HEK293 (cell line): ENCODE data around the gene SMO.

Experiments
- CTCF ChIA-PET: fragments of 350-600 bp; formaldehyde crosslinking; extraction: SDS; loops from one replicate; lab custom pipeline; 2021; ENCODE audit warnings: antibody characterized with exemption; lab: Yijun Ruan, JAX
- POLR2A ChIA-PET: fragments of 300-600 bp; formaldehyde crosslinking; extraction: SDS; loops from one replicate; lab custom pipeline; 2020; ENCODE audit warnings: antibody characterized with exemption, inconsistent platforms; lab: Yijun Ruan, JAX
- H3K27ac ChIP-seq: fragments of 200-500 bp; sonication (Bioruptor generic); 2 replicates; pipeline ENCODE4 v1.5.1; 2014; ENCODE audit warnings: low read depth, low read length, control low read depth, inconsistent platforms; ENCODE audit errors: extremely low read depth
- H3K36me3 ChIP-seq, 2 experiments: fragments of 200-500 bp in 1 of 2; sonication (Bioruptor generic) in 1 of 2; 1 replicate in 1 of 2; 2 replicates in 1 of 2; pipeline ENCODE4 v1.5.1; 2014 to 2017; ENCODE audit warnings: inconsistent platforms in 2 of 2, low read length in 2 of 2; ENCODE audit not compliant: control insufficient read depth in 2 of 2, insufficient read depth in 1 of 2
- H3K4me1 ChIP-seq: fragments of 200-500 bp; sonication (Bioruptor generic); 2 replicates; pipeline ENCODE4 v1.5.1; 2014; ENCODE audit warnings: mild to moderate bottlenecking, low read length, inconsistent platforms; ENCODE audit not compliant: control insufficient read depth, insufficient read depth
- H3K4me3 ChIP-seq: 2 replicates; pipeline ENCODE4 v1.5.1; 2011; ENCODE audit warnings: low read depth, mild to moderate bottlenecking, control low read depth, low read length, moderate library complexity
- H3K9me3 ChIP-seq: fragments of 200-500 bp; sonication (Bioruptor generic); 2 replicates; pipeline ENCODE4 v1.5.1; 2014; ENCODE audit warnings: low read depth, low read length, inconsistent platforms; ENCODE audit not compliant: control insufficient read depth, insufficient read depth
- GLIS1 ChIP-seq: fragments of 450-650 bp; formaldehyde crosslinking; IDR thresholded peaks from 2 replicates; pipeline ENCODE4 v1.5.1; 2016; ENCODE audit warnings: missing biosample characterization, missing genetic modification characterization
- IKZF3 ChIP-seq: fragments of 450-650 bp; IDR thresholded peaks from 2 replicates; pipeline ENCODE4 v1.5.0; 2018; ENCODE audit warnings: missing biosample characterization, mild to moderate bottlenecking, missing genetic modification characterization, moderate library complexity
- SCRT1 ChIP-seq: fragments of 450-650 bp; formaldehyde crosslinking; IDR thresholded peaks from 2 replicates; pipeline ENCODE4 v1.5.1; 2016; ENCODE audit warnings: missing biosample characterization, missing genetic modification characterization, borderline replicate concordance
- SCRT2 ChIP-seq: fragments of 450-650 bp; formaldehyde crosslinking; IDR thresholded peaks from 2 replicates; pipeline ENCODE4 v1.5.1; 2016; ENCODE audit warnings: missing biosample characterization, missing genetic modification characterization
- YY1 ChIP-seq: fragments of 450-650 bp; formaldehyde crosslinking; IDR thresholded peaks from 2 replicates; pipeline ENCODE4 v1.5.1; 2018; ENCODE audit warnings: missing biosample characterization, missing genetic modification characterization
- ZNF121 ChIP-seq: fragments of 450-650 bp; formaldehyde crosslinking; IDR thresholded peaks from 2 replicates; pipeline ENCODE4 v1.5.1; 2016; ENCODE audit warnings: missing biosample characterization, missing genetic modification characterization
- ZNF138 ChIP-seq: fragments of 450-650 bp; formaldehyde crosslinking; IDR thresholded peaks from 2 replicates; pipeline ENCODE4 v1.5.1; 2016; ENCODE audit warnings: missing biosample characterization, missing genetic modification characterization, borderline replicate concordance
- ZNF157 ChIP-seq: fragments of 450-650 bp; formaldehyde crosslinking; IDR thresholded peaks from 2 replicates; pipeline ENCODE4 v1.5.1; 2016; ENCODE audit warnings: missing biosample characterization, missing genetic modification characterization
- ZNF169 ChIP-seq: fragments of 450-650 bp; formaldehyde crosslinking; IDR thresholded peaks from 2 replicates; pipeline ENCODE4 v1.5.1; 2016; ENCODE audit warnings: missing biosample characterization, missing genetic modification characterization
- ZNF175 ChIP-seq: fragments of 450-650 bp; formaldehyde crosslinking; IDR thresholded peaks from 2 replicates; pipeline ENCODE4 v1.5.1; 2016; ENCODE audit warnings: missing biosample characterization, missing genetic modification characterization
- ZNF221 ChIP-seq: fragments of 450-650 bp; formaldehyde crosslinking; IDR thresholded peaks from 2 replicates; pipeline ENCODE4 v1.5.1; 2017; ENCODE audit warnings: missing biosample characterization, missing genetic modification characterization, borderline replicate concordance
- ZNF266 ChIP-seq: fragments of 450-650 bp; formaldehyde crosslinking; IDR thresholded peaks from 2 replicates; pipeline ENCODE4 v1.5.1; 2016; ENCODE audit warnings: missing biosample characterization, missing genetic modification characterization, low read depth
- ZNF366 ChIP-seq: fragments of 450-650 bp; formaldehyde crosslinking; conservative IDR thresholded peaks from 2 replicates; pipeline ENCODE4 v1.5.1; 2016; ENCODE audit warnings: missing biosample characterization, missing genetic modification characterization
- ZNF391 ChIP-seq: fragments of 450-650 bp; formaldehyde crosslinking; IDR thresholded peaks from 2 replicates; pipeline ENCODE4 v1.5.1; 2016; ENCODE audit warnings: low read depth, missing biosample characterization, missing genetic modification characterization, borderline replicate concordance
- ZNF394 ChIP-seq: fragments of 450-650 bp; formaldehyde crosslinking; IDR thresholded peaks from 2 replicates; pipeline ENCODE4 v1.5.1; 2016; ENCODE audit warnings: missing biosample characterization, missing genetic modification characterization, mild to moderate bottlenecking, moderate library complexity, borderline replicate concordance
- ZNF514 ChIP-seq: fragments of 450-650 bp; formaldehyde crosslinking; IDR thresholded peaks from 2 replicates; pipeline ENCODE4 v1.5.1; 2016; ENCODE audit warnings: missing biosample characterization, missing genetic modification characterization
- ZNF585B ChIP-seq: fragments of 450-650 bp; formaldehyde crosslinking; IDR thresholded peaks from 2 replicates; pipeline ENCODE4 v1.5.1; 2016; ENCODE audit warnings: missing biosample characterization, missing genetic modification characterization
- ZNF600 ChIP-seq: fragments of 450-650 bp; formaldehyde crosslinking; IDR thresholded peaks from 2 replicates; pipeline ENCODE4 v1.5.1; 2016; ENCODE audit warnings: missing biosample characterization, missing genetic modification characterization
- ZNF777 ChIP-seq: fragments of 450-650 bp; formaldehyde crosslinking; IDR thresholded peaks from 2 replicates; pipeline ENCODE4 v1.5.1; 2017; ENCODE audit warnings: missing biosample characterization, missing genetic modification characterization, borderline replicate concordance
- TF ChIP-seq, protein P1 (sequence below): fragments of 450-650 bp; formaldehyde crosslinking; IDR thresholded peaks from 2 replicates; pipeline ENCODE4 v1.5.0; 2017; ENCODE audit warnings: missing biosample characterization, missing genetic modification characterization, borderline replicate concordance
- TF ChIP-seq, protein P2 (sequence below): fragments of 450-650 bp; formaldehyde crosslinking; IDR thresholded peaks from 2 replicates; pipeline ENCODE4 v1.5.1; 2016; ENCODE audit warnings: missing biosample characterization, missing genetic modification characterization
- TF ChIP-seq, protein P3 (sequence below): fragments of 450-650 bp; formaldehyde crosslinking; IDR thresholded peaks from 2 replicates; pipeline ENCODE4 v1.5.1; 2016; ENCODE audit warnings: missing biosample characterization, missing genetic modification characterization
- TF ChIP-seq, protein P4 (sequence below): fragments of 450-650 bp; formaldehyde crosslinking; IDR thresholded peaks from 2 replicates; pipeline ENCODE4 v1.5.1; 2016; ENCODE audit warnings: missing biosample characterization, missing genetic modification characterization
- TF ChIP-seq, protein P5 (sequence below): fragments of 450-650 bp; formaldehyde crosslinking; conservative IDR thresholded peaks from 2 replicates; pipeline ENCODE4 v1.5.1; 2016; ENCODE audit warnings: low read depth, missing biosample characterization, missing genetic modification characterization

The SMO gene

DNA sequence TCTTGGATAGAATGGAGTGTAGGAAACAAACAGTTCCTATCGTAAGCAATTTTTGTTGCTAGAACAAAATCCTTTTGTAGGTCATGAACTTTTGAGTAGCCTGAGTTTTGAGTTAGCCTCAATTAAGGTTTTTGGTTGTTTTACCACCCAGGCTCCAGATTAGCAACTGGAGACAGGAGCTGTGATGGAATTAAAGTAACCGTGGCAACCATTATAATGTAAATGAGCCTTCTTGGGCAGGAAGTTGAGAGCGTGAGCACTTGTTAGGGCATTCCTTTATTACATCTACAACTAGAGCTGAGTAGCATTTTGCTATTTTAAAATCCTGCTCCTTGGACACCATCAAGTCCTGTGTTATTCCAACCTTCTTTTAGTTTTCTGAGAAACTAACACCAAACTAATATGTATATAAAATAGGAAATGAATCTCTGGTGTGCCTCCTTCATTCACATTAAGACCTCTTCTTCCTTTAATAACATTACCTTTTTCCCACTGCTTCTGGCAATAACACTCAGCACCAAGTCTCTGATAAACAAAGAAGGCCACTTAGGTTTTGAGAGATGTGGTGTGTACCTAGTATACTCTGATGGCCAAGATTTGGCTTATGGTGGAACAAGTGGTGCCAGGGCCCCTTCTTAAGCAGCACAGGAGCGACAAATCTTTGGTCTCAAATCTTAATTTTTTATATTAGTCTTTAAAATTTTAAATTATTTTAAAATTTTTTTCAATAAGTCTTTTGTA, 70.4 kb downstream of the SMO start:
- no peaks in the 10 kb centered on the region for H3K9me3 ChIP-seq
- ChIA-PET CTCF (no interaction called here), POLR2A (interaction anchor here (0.7 kb wide), 1 partner anchor 156 kb away, joined by 4 read pairs; no protein-coding TSS in a partner anchor)
- H3K4me3 ChIP-seq = no peak overlapping the region
- H3K27ac ChIP-seq = no peak overlapping the region; the same call in 1 of the 2 replicates
- peaks cover 11% of the 10 kb centered on the region; the same call in 1 of the 2 replicates for H3K4me1 ChIP-seq
- H3K36me3 ChIP-seq = no peaks in the 10 kb centered on the region
- TF ChIP-seq ZNF391 (no peak), ZNF777 (tag by site-specific recombination) (no peak), ZNF138 (tag by site-specific recombination) (no peak), ZNF514 (tag by site-specific recombination) (no peak), GLIS1 (tag by site-specific recombination) (peak; percentile 85), SCRT2 (tag by site-specific recombination) (0 out of 2 replicates have a peak, but pooled peaks have one; percentile 10), SCRT1 (tag by site-specific recombination) (no peak), IKZF3 (tag by site-specific recombination) (no peak), ZNF157 (tag by site-specific recombination) (no peak), ZNF600 (tag by site-specific recombination) (peak; percentile 90), ZNF121 (tag by site-specific recombination) (no peak), ZNF175 (no peak), ZNF221 (tag by site-specific recombination) (no peak), YY1 (tag by site-specific recombination) (no peak), ZNF585B (tag by site-specific recombination) (no peak), ZNF366 (tag by site-specific recombination) (no peak), ZNF266 (tag by site-specific recombination) (no peak), ZNF394 (tag by site-specific recombination) (no peak), ZNF169 (no peak)
- TF ChIP-seq, protein P1, sequence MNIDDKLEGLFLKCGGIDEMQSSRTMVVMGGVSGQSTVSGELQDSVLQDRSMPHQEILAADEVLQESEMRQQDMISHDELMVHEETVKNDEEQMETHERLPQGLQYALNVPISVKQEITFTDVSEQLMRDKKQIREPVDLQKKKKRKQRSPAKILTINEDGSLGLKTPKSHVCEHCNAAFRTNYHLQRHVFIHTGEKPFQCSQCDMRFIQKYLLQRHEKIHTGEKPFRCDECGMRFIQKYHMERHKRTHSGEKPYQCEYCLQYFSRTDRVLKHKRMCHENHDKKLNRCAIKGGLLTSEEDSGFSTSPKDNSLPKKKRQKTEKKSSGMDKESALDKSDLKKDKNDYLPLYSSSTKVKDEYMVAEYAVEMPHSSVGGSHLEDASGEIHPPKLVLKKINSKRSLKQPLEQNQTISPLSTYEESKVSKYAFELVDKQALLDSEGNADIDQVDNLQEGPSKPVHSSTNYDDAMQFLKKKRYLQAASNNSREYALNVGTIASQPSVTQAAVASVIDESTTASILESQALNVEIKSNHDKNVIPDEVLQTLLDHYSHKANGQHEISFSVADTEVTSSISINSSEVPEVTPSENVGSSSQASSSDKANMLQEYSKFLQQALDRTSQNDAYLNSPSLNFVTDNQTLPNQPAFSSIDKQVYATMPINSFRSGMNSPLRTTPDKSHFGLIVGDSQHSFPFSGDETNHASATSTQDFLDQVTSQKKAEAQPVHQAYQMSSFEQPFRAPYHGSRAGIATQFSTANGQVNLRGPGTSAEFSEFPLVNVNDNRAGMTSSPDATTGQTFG (tag by site-specific recombination) = no peak
- TF ChIP-seq, protein P2, sequence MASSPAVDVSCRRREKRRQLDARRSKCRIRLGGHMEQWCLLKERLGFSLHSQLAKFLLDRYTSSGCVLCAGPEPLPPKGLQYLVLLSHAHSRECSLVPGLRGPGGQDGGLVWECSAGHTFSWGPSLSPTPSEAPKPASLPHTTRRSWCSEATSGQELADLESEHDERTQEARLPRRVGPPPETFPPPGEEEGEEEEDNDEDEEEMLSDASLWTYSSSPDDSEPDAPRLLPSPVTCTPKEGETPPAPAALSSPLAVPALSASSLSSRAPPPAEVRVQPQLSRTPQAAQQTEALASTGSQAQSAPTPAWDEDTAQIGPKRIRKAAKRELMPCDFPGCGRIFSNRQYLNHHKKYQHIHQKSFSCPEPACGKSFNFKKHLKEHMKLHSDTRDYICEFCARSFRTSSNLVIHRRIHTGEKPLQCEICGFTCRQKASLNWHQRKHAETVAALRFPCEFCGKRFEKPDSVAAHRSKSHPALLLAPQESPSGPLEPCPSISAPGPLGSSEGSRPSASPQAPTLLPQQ (tag by site-specific recombination) = no peak
- TF ChIP-seq, protein P3, sequence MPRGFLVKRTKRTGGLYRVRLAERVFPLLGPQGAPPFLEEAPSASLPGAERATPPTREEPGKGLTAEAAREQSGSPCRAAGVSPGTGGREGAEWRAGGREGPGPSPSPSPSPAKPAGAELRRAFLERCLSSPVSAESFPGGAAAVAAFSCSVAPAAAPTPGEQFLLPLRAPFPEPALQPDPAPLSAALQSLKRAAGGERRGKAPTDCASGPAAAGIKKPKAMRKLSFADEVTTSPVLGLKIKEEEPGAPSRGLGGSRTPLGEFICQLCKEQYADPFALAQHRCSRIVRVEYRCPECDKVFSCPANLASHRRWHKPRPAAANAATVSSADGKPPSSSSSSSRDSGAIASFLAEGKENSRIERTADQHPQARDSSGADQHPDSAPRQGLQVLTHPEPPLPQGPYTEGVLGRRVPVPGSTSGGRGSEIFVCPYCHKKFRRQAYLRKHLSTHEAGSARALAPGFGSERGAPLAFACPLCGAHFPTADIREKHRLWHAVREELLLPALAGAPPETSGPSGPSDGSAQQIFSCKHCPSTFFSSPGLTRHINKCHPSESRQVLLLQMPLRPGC (tag by site-specific recombination) = no peak
- TF ChIP-seq, protein P4, sequence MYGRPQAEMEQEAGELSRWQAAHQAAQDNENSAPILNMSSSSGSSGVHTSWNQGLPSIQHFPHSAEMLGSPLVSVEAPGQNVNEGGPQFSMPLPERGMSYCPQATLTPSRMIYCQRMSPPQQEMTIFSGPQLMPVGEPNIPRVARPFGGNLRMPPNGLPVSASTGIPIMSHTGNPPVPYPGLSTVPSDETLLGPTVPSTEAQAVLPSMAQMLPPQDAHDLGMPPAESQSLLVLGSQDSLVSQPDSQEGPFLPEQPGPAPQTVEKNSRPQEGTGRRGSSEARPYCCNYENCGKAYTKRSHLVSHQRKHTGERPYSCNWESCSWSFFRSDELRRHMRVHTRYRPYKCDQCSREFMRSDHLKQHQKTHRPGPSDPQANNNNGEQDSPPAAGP = no peak
- TF ChIP-seq, protein P5, sequence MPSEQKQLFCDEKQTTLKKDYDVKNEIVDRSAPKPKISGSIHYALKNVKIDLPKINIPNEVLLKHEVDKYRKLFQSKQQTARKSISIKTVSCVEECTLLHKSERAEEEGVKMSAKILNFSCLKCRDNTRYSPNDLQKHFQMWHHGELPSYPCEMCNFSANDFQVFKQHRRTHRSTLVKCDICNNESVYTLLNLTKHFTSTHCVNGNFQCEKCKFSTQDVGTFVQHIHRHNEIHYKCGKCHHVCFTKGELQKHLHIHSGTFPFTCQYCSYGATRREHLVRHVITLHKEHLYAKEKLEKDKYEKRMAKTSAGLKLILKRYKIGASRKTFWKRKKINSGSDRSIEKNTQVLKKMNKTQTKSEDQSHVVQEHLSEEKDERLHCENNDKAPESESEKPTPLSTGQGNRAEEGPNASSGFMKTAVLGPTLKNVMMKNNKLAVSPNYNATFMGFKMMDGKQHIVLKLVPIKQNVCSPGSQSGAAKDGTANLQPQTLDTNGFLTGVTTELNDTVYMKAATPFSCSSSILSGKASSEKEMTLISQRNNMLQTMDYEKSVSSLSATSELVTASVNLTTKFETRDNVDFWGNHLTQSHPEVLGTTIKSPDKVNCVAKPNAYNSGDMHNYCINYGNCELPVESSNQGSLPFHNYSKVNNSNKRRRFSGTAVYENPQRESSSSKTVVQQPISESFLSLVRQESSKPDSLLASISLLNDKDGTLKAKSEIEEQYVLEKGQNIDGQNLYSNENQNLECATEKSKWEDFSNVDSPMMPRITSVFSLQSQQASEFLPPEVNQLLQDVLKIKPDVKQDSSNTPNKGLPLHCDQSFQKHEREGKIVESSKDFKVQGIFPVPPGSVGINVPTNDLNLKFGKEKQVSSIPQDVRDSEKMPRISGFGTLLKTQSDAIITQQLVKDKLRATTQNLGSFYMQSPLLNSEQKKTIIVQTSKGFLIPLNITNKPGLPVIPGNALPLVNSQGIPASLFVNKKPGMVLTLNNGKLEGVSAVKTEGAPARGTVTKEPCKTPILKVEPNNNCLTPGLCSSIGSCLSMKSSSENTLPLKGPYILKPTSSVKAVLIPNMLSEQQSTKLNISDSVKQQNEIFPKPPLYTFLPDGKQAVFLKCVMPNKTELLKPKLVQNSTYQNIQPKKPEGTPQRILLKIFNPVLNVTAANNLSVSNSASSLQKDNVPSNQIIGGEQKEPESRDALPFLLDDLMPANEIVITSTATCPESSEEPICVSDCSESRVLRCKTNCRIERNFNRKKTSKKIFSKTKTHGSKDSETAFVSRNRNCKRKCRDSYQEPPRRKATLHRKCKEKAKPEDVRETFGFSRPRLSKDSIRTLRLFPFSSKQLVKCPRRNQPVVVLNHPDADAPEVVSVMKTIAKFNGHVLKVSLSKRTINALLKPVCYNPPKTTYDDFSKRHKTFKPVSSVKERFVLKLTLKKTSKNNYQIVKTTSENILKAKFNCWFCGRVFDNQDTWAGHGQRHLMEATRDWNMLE (tag by site-specific recombination) = no peak
